ENCODE data around the gene SHF. TPM values are rescaled to one million over a fixed set of nuclear protein-coding genes. Genes with fewer than 3 reads are reported as not detected.

Gene SHF
- total RNA-seq, 1 donor from 2014 or later: 1.6 TPM

GRCh38 chr15:45129651-45130129 is 58.1 kb downstream of the SHF start, which contains the start of the genes DUOX1 and DUOXA1:
Gene DUOX1 (plus strand): TSS chr15:45129994. CDS start chr15:45131967, 1,973 bp downstream.
Gene DUOXA1 (minus strand): TSS chr15:45129879. CDS start chr15:45123014, 6,865 bp downstream.
- intact Hi-C loops (cut with micrococcal nuclease): loop anchor here (10.0 kb wide), 1 partner anchor 265 kb away; no protein-coding TSS in a partner anchor

- intact Hi-C loops (cut with micrococcal nuclease): loop anchor here (10.0 kb wide), 1 partner anchor 266 kb away; no protein-coding TSS in a partner anchor
These were observed 58.7 kb downstream of the SHF start for GRCh38 chr15:45128971-45129639.

GRCh38 chr15:45126535-45127158 is 61.1 kb downstream of the SHF start:
- intact Hi-C loops (cut with micrococcal nuclease): loop anchor here (10.0 kb wide), 1 partner anchor 268 kb away; no protein-coding TSS in a partner anchor

- intact Hi-C loops (cut with micrococcal nuclease): loop anchor here (10.0 kb wide), 1 partner anchor 271 kb away; no protein-coding TSS in a partner anchor
These were observed 64.4 kb downstream of the SHF start for GRCh38 chr15:45123397-45123796.

GRCh38 chr15:45122719-45123118 is 65.0 kb downstream of the SHF start:
- intact Hi-C loops (cut with micrococcal nuclease): loop anchor here (10.0 kb wide), 1 partner anchor 272 kb away; no protein-coding TSS in a partner anchor

GRCh38 chr15:45121706-45122417 is 65.9 kb downstream of the SHF start:
- intact Hi-C loops (cut with micrococcal nuclease): loop anchor here (10.0 kb wide), 1 partner anchor 273 kb away; no protein-coding TSS in a partner anchor

GRCh38 chr15:45121020-45121419 is 66.7 kb downstream of the SHF start:
- intact Hi-C loops (cut with micrococcal nuclease): loop anchor here (10.0 kb wide), 1 partner anchor 274 kb away; no protein-coding TSS in a partner anchor

GRCh38 chr15:45120081-45120972 is 67.4 kb downstream of the SHF start:
- intact Hi-C loops (cut with micrococcal nuclease): loop anchor here (10.0 kb wide), 1 partner anchor 274 kb away; no protein-coding TSS in a partner anchor

- intact Hi-C loops (cut with micrococcal nuclease): no loop called here
These were observed 68.8 kb downstream of the SHF start for GRCh38 chr15:45118996-45119395.

GRCh38 chr15:45118131-45118588 is 69.6 kb downstream of the SHF start:
- intact Hi-C loops (cut with micrococcal nuclease): no loop called here

- intact Hi-C loops (cut with micrococcal nuclease): no loop called here
These were observed 70.2 kb downstream of the SHF start for GRCh38 chr15:45117308-45118130.

Other genes starting within 250 kb of the SHF start
- gene TERB2, start 231.3 kb downstream of the SHF start, total RNA-seq: not detected in 2 replicates
- 8.3 and 9.5 TPM in 2 replicates for gene SORD, start 164.8 kb downstream of the SHF start, total RNA-seq
- not detected in 2 replicates for gene DUOX2, start 73.8 kb downstream of the SHF start, total RNA-seq
- not detected in 2 replicates for gene DUOXA2, start 73.6 kb downstream of the SHF start, total RNA-seq
- gene DUOXA1, start 58.1 kb downstream of the SHF start, total RNA-seq: not detected in 2 replicates
- gene DUOX1, start 58.0 kb downstream of the SHF start, total RNA-seq: 0.09 TPM in 1 of 2 replicates, not detected in the other
- not detected in 2 replicates for gene SLC28A2, start 64.3 kb upstream of the SHF start, total RNA-seq
- gene GATM, start 190.6 kb upstream of the SHF start, total RNA-seq: 1.3 and 1.4 TPM in 2 replicates